Peyer's patch (tissue), 4 donors: ENCODE results near the gene TSPAN12. TPM values are rescaled to one million over a fixed set of nuclear protein-coding genes. Genes with fewer than 3 reads are reported as not detected.
A peak's percentile ranks its signal among the peaks of the same experiment; 100 is the strongest.

Source experiments
- DNase-seq, 3 donors: peaks; one replicate each; pipeline ENCODE4 v3.0.0-alpha.2; 2017 to 2019
- H3K27ac ChIP-seq, 4 donors: fragments of 200-600 bp; sonication (generic); one replicate each; pipeline ENCODE4 v1.5.1; 2016 to 2019
- H3K27me3 ChIP-seq, 2 donors: fragments of 200-600 bp; sonication (generic); one replicate each; pipeline ENCODE4 v1.5.1; 2019
- H3K36me3 ChIP-seq, 3 donors: fragments of 200-600 bp; sonication (generic); one replicate each; pipeline ENCODE4 v1.5.1; 2016 to 2019
- H3K4me1 ChIP-seq, 4 donors: fragments of 200-600 bp; sonication (generic); one replicate each; pipeline ENCODE4 v1.5.1; 2016 to 2019
- H3K4me3 ChIP-seq, 4 donors: fragments of 200-600 bp; sonication (generic); 1 replicate in 3 of 4; 2 replicates in 1 of 4; pipeline ENCODE4 v1.5.1; 2016 to 2019; ENCODE audit warnings: mild to moderate bottlenecking in 1 of 4
- H3K9me3 ChIP-seq, 4 donors: fragments of 200-600 bp; sonication (generic); one replicate each; pipeline ENCODE4 v1.5.1; 2016 to 2019; ENCODE audit warnings: mild to moderate bottlenecking in 1 of 4
- POLR2A ChIP-seq, 2 donors: fragments of 450-650 bp; IDR thresholded peaks; one replicate each; pipeline ENCODE4 v1.5.1; 2017; ENCODE audit warnings: antibody characterized with exemption in 2 of 2, mild to moderate bottlenecking in 2 of 2, moderate library complexity in 2 of 2
- total RNA-seq, 4 donors: library from RNA; depleted of rRNA; stranded (reverse); fragments of >200 nt; gene quantifications; one replicate each; pipeline ENCODE4 v1.1.0, GENCODE V29; 2016
- TF ChIP-seq, protein P1 (sequence below), 6 experiments: fragments of 450-650 bp in 4 of 6; fragments of 200-600 bp in 2 of 6; sonication (generic) in 1 of 6; IDR thresholded peaks; one replicate each; pipeline ENCODE4 v1.5.1; 2017 to 2019; ENCODE audit warnings: antibody characterized with exemption in 6 of 6, mild to moderate bottlenecking in 3 of 6, moderate library complexity in 1 of 6

Gene TSPAN12
- total RNA-seq, 4 donors from 2014 or later, result 13.2 to 103 (median 84.6) TPM

DNA sequence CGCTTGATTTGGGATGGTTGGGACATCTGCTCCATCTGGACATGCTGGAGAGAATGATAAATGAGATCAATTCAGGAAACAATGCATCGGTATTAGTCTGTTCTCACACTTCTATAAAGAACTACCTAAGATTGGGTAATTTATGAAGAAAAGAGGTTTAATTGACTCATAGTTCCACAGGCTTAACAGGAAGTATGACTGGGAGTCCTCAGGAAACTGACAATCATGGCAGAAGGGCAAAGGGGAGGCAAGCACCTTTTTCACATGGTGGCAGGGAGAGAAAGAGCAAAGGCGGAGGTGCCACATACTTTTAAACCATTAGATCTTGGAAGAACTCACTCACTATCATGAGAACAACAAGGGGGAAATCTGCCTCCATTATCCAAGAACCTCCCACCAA lies 16.8 kb upstream of the TSPAN12 start:
- TF ChIP-seq POLR2A (IDR thresholded peaks at IDR 0.05), result no peak
- TF ChIP-seq, protein P1, sequence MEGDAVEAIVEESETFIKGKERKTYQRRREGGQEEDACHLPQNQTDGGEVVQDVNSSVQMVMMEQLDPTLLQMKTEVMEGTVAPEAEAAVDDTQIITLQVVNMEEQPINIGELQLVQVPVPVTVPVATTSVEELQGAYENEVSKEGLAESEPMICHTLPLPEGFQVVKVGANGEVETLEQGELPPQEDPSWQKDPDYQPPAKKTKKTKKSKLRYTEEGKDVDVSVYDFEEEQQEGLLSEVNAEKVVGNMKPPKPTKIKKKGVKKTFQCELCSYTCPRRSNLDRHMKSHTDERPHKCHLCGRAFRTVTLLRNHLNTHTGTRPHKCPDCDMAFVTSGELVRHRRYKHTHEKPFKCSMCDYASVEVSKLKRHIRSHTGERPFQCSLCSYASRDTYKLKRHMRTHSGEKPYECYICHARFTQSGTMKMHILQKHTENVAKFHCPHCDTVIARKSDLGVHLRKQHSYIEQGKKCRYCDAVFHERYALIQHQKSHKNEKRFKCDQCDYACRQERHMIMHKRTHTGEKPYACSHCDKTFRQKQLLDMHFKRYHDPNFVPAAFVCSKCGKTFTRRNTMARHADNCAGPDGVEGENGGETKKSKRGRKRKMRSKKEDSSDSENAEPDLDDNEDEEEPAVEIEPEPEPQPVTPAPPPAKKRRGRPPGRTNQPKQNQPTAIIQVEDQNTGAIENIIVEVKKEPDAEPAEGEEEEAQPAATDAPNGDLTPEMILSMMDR (IDR thresholded peaks at IDR 0.05), result no peak
- Histone ChIP-seq H3K36me3 (no peaks in the 10 kb centered on the region), H3K27me3 (no peaks in the 10 kb centered on the region), H3K27ac (no peak overlapping the region), H3K9me3 (no peaks in the 10 kb centered on the region), H3K4me3 (no peak overlapping the region), H3K4me1 (no peaks in the 10 kb centered on the region)
- DNase-seq, result no peak

DNA sequence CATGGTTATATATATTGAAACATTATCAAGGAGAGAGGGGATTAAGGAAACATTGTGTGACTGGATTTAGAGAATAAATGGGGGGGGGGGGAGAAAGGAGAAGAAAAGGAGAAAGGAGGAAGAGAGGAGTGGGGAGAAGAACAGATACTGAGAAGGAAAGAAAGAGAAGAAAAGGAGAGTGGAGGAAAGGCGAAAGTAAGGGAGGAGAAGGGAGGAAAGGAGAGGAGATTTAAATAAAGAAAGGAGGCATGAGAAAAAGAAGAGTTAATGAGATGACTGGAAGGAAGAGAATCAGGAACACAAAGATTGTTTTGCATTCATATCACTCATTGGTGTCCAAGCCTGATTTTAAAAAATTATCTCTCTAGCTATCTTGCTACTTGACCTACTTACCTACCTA lies 16.1 kb upstream of the TSPAN12 start:
- no peak overlapping the region for H3K27ac ChIP-seq
- TF ChIP-seq POLR2A (IDR thresholded peaks at IDR 0.05), result no peak
- TF ChIP-seq, protein P1 (IDR thresholded peaks at IDR 0.05), result no peak
- no peak for DNase-seq
- H3K9me3 ChIP-seq, result no peaks in the 10 kb centered on the region
- H3K27me3 ChIP-seq, result no peaks in the 10 kb centered on the region
- no peak overlapping the region for H3K4me3 ChIP-seq
- no peaks in the 10 kb centered on the region for H3K36me3 ChIP-seq
- H3K4me1 ChIP-seq, result no peaks in the 10 kb centered on the region

- TF ChIP-seq, protein P1 (IDR thresholded peaks at IDR 0.05), result no peak
- no peak for TF ChIP-seq POLR2A (IDR thresholded peaks at IDR 0.05)
- DNase-seq, result no peak
- H3K27me3 ChIP-seq, result no peaks in the 10 kb centered on the region
- no peaks in the 10 kb centered on the region for H3K4me1 ChIP-seq
- H3K36me3 ChIP-seq, result no peaks in the 10 kb centered on the region
- no peak overlapping the region for H3K27ac ChIP-seq
- no peak overlapping the region for H3K4me3 ChIP-seq
- no peaks in the 10 kb centered on the region for H3K9me3 ChIP-seq
Observed at GRCh38 chr7:120873401-120873800, 15.5 kb upstream of the TSPAN12 start.

GRCh38 chr7:120869700-120870099 lies 11.8 kb upstream of the TSPAN12 start:
- H3K27me3 ChIP-seq, result no peaks in the 10 kb centered on the region
- H3K36me3 ChIP-seq, result no peaks in the 10 kb centered on the region
- no peak overlapping the region for H3K4me3 ChIP-seq
- TF ChIP-seq POLR2A (IDR thresholded peaks at IDR 0.05), result no peak
- TF ChIP-seq, protein P1 (IDR thresholded peaks at IDR 0.05), result no peak
- no peak for DNase-seq
- H3K4me1 ChIP-seq, result no peaks in the 10 kb centered on the region
- no peak overlapping the region for H3K27ac ChIP-seq
- no peaks in the 10 kb centered on the region for H3K9me3 ChIP-seq

DNA sequence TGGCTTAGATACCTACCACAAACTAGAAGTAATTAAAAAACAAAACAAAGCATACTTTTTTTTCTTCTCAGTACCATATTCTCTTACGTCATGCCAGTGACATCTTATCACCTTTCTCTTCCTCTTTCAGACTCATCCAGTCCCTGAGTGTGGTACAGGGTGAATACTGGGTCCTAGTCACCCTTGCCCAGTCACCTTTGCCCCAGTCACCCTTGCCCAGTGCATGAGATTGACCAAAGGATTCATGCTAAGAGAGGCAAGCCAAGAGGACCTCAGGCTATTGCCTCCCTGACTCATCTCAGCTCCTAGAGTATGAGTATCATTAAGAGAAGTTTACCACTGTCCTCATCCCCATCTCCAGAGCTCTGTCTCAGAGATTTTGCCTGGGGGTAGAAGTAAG lies 10.0 kb upstream of the TSPAN12 start:
- no peak overlapping the region for H3K27ac ChIP-seq
- no peaks in the 10 kb centered on the region for H3K9me3 ChIP-seq
- H3K27me3 ChIP-seq, result no peaks in the 10 kb centered on the region
- no peaks in the 10 kb centered on the region for H3K4me1 ChIP-seq
- no peak for TF ChIP-seq POLR2A (IDR thresholded peaks at IDR 0.05)
- TF ChIP-seq, protein P1 (IDR thresholded peaks at IDR 0.05), result no peak
- no peaks in the 10 kb centered on the region for H3K36me3 ChIP-seq
- DNase-seq, result peak in 2 of 3 donors; percentile 70 to 79
- H3K4me3 ChIP-seq, result no peak overlapping the region
